Mesenchymal stem cell (in vitro differentiated cells and primary cell): ENCODE results near the gene ARHGAP4. TPM values are rescaled to one million over a fixed set of nuclear protein-coding genes. Genes with fewer than 3 reads are reported as not detected.

Experiments used
- DNase-seq: peaks from one replicate; pipeline ENCODE4 v3.0.0-alpha.2; 2013
- H2AFZ ChIP-seq: one replicate; pipeline ENCODE4 v1.6.1; 2013; ENCODE audit warnings: low read depth, mild to moderate bottlenecking, control low read depth, inconsistent platforms, low read length, moderate library complexity
- H2AK5ac ChIP-seq: 2 replicates; pipeline ENCODE4 v1.6.1; 2013; ENCODE audit warnings: low read length, moderate library complexity, mild to moderate bottlenecking, inconsistent platforms; ENCODE audit not compliant: severe bottlenecking
- H2BK120ac ChIP-seq: one replicate; pipeline ENCODE4 v1.6.1; 2013; ENCODE audit warnings: low read depth, mild to moderate bottlenecking, inconsistent platforms, low read length, moderate library complexity
- H2BK12ac ChIP-seq, 2 experiments: one replicate each; pipeline ENCODE4 v1.6.1; 2013; ENCODE audit warnings: inconsistent platforms in 2 of 2, low read length in 2 of 2, mild to moderate bottlenecking in 2 of 2, moderate library complexity in 2 of 2, control low read depth in 1 of 2
- H2BK15ac ChIP-seq: one replicate; pipeline ENCODE4 v1.6.1; 2013; ENCODE audit warnings: mild to moderate bottlenecking, low read depth, inconsistent platforms; ENCODE audit not compliant: poor library complexity, severe bottlenecking
- H2BK5ac ChIP-seq: 2 replicates; pipeline ENCODE4 v1.6.1; 2013; ENCODE audit warnings: low read depth, mild to moderate bottlenecking, low read length, control low read depth, inconsistent platforms; ENCODE audit not compliant: poor library complexity, severe bottlenecking
- H3K14ac ChIP-seq, 2 experiments: one replicate each; pipeline ENCODE4 v1.6.1; 2013; ENCODE audit warnings: inconsistent platforms in 2 of 2, low read length in 2 of 2, control low read depth in 1 of 2, mild to moderate bottlenecking in 1 of 2, moderate library complexity in 1 of 2
- H3K18ac ChIP-seq, 2 experiments: one replicate each; pipeline ENCODE4 v1.6.1; 2013; ENCODE audit warnings: inconsistent platforms in 2 of 2, low read length in 2 of 2, control low read depth in 1 of 2, low read depth in 1 of 2, mild to moderate bottlenecking in 1 of 2
- H3K23ac ChIP-seq, 2 experiments: one replicate each; pipeline ENCODE4 v1.6.1; 2013; ENCODE audit warnings: inconsistent platforms in 2 of 2, low read length in 2 of 2, mild to moderate bottlenecking in 2 of 2, moderate library complexity in 2 of 2, control low read depth in 1 of 2
- H3K27ac ChIP-seq: 2 replicates; pipeline ENCODE4 v1.5.1; 2013; ENCODE audit warnings: mild to moderate bottlenecking, moderate library complexity, low read length, control low read depth, inconsistent platforms; ENCODE audit not compliant: poor library complexity, severe bottlenecking
- H3K27me3 ChIP-seq, 2 experiments: 2 replicates each; pipeline versions ENCODE4 v1.6.1 to v1.7.0; 2013; ENCODE audit warnings: low read length in 2 of 2, mild to moderate bottlenecking in 2 of 2, moderate library complexity in 2 of 2, control low read depth in 1 of 2, inconsistent platforms in 1 of 2; ENCODE audit not compliant: control insufficient read depth in 1 of 2, insufficient read depth in 1 of 2
- H3K36me3 ChIP-seq, 2 experiments: 2 replicates each; pipeline versions ENCODE4 v1.6.1 to v1.7.0; 2013; ENCODE audit warnings: low read length in 2 of 2, control low read depth in 1 of 2, inconsistent platforms in 1 of 2, low read depth in 1 of 2, mild to moderate bottlenecking in 1 of 2; ENCODE audit not compliant: insufficient read depth in 2 of 2, control insufficient read depth in 1 of 2
- H3K4ac ChIP-seq, 2 experiments: one replicate each; pipeline ENCODE4 v1.6.1; 2013; ENCODE audit warnings: inconsistent platforms in 2 of 2, low read length in 2 of 2, mild to moderate bottlenecking in 2 of 2, moderate library complexity in 2 of 2, control low read depth in 1 of 2, low read depth in 1 of 2
- H3K4me1 ChIP-seq: 2 replicates; pipeline ENCODE4 v1.6.1; 2013; ENCODE audit warnings: low read depth, low read length, control low read depth; ENCODE audit not compliant: control insufficient read depth, insufficient read depth
- H3K4me2 ChIP-seq: 2 replicates; pipeline ENCODE4 v1.6.1; 2013; ENCODE audit warnings: low read length, mild to moderate bottlenecking, inconsistent platforms; ENCODE audit not compliant: poor library complexity, severe bottlenecking
- H3K4me3 ChIP-seq, 2 experiments: 2 replicates each; pipeline versions ENCODE4 v1.5.1 to v1.7.0; 2013; ENCODE audit warnings: low read length in 2 of 2, mild to moderate bottlenecking in 2 of 2, control low read depth in 1 of 2, low read depth in 1 of 2; ENCODE audit not compliant: insufficient read depth in 1 of 2
- H3K79me1 ChIP-seq: replicated peaks from 2 replicates; pipeline ENCODE4 v1.6.1; 2013; ENCODE audit warnings: mild to moderate bottlenecking, control low read depth, low read length, inconsistent platforms; ENCODE audit not compliant: poor library complexity, severe bottlenecking
- H3K9ac ChIP-seq: 2 replicates; pipeline ENCODE4 v1.7.0; 2013; ENCODE audit warnings: mild to moderate bottlenecking, low read length, moderate library complexity
- H3K9me3 ChIP-seq: 2 replicates; pipeline ENCODE4 v1.7.0; 2013; ENCODE audit warnings: mild to moderate bottlenecking, low read length; ENCODE audit not compliant: control insufficient read depth
- H4K8ac ChIP-seq: one replicate; pipeline ENCODE4 v1.6.1; 2013; ENCODE audit warnings: inconsistent platforms, mild to moderate bottlenecking, low read length, moderate library complexity
- H4K91ac ChIP-seq: one replicate; pipeline ENCODE4 v1.6.1; 2013; ENCODE audit warnings: mild to moderate bottlenecking, low read length, inconsistent platforms
- whole genome bisulfite sequencing: methylation state at CpG from one replicate; pipeline ENCODE4 v1.1.7; 2013; ENCODE audit warnings: mixed read lengths; 5-methylcytosine and 5-hydroxymethylcytosine counted together
- polyA plus RNA-seq, 2 experiments: library from polyadenylated mRNA; stranded (reverse); fragments of 200-250 nt; gene quantifications; one replicate each; pipeline ENCODE4 v1.2.3, GENCODE V29; 2013

ARHGAP4 gene
- polyA plus RNA-seq (2013, experiment 1 of 2) = 0.83 TPM
- 1.1 TPM for polyA plus RNA-seq (2013, experiment 2 of 2)

DNA sequence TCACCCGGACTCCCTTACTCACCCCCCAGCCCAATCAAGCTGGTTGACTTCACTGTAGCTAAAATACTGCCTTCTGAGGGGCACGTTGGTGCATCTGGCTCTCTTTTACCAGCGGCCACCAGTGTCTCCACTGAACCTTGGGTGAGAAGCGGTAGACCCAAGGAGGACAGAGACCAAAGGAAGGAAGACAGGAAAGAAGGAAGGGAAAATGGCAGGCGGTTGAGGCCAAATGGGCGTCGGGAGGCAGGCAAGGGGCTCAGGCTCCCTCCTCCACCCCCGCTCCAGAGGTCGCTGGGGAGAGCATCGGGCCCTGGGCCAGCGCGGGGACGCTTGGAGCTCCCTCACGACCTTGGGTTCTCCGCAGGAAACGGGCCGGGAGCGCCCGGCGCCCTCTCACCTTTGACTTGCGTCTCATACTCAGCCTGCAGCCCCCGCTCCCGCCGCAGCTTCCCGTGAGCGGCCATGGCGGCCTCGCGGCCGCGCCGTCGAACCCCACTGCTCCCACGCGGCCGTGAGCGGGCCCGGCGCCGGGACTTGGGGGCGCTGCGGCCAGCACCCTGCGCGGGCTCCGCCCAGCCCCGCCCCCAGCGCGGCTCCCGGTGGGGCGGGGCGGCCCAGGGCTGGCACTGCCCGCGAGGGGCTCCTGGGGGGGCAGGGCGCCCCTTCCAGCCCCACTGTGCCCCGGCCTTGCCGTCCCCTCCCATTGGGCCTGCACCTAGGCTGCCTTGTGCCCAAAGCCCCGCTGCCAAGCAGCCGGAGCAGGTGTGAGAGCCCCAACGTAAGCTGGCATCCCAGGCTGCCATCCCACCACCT lies at the start of gene ARHGAP4:
Gene ARHGAP4 (minus strand): TSS at position 526 of the 813 bp plus-strand sequence. CDS start 62 bp downstream, at position 464.
- Histone ChIP-seq H3K14ac (peak within 1 kb of the TSS in 1 of 2 experiments; percentile 75), H3K4me1 (peaks cover 23% of the 10 kb centered on the region)

DNA sequence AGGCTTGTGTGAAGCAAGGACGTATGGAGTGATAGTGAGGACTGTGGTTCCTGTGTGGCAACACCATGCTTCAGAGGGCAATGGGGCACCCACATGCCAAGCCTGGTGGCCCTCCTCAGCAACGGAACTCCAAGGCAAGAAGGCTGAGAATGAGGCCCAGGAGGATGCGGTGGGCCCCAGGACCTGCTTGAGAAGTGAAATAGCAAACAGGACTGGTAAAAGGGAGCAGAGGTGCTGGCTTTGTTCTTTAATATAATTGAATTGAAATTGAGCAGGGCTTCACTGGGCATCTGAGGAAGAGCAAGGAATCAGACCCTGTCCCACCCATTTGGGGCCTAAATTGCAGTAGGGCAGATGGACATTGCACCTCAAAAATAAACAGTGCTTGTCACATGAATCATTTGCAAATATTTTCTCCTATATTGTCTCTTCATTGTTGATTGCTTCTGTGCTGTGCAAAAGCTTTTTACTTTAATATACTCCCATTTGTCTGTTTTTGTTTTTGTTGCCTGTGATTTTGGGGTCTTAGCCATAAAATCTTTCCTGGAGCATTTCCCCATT lies 48.7 kb upstream of the ARHGAP4 start:
- Histone ChIP-seq H4K8ac (no peak overlapping the region), H3K36me3 (no peaks in the 10 kb centered on the region), H3K4me1 (peaks cover 8% of the 10 kb centered on the region), H3K27ac (no peak overlapping the region), H3K14ac (no peak overlapping the region), H4K91ac (no peak overlapping the region), H2BK120ac (no peak overlapping the region), H3K9ac (no peak overlapping the region), H2BK12ac (peak overlapping the region in 1 of 2 experiments; percentile 88), H2BK5ac (no peak overlapping the region), H3K4ac (no peak overlapping the region), H2AK5ac (no peak overlapping the region), H3K27me3 (no peaks in the 10 kb centered on the region), H3K9me3 (no peaks in the 10 kb centered on the region), H3K18ac (peak overlapping the region in 1 of 2 experiments; percentile 24), H3K79me1 (no peaks in the 10 kb centered on the region), H2BK15ac (no peak overlapping the region), H3K23ac (no peak overlapping the region), H3K4me2 (no peak overlapping the region), H2AFZ (no peak overlapping the region), H3K4me3 (peak overlapping the region in 1 of 2 experiments; percentile 84)
- DNase-seq = no peak
- 95% methylated on average over 3 of the region's 3 CpGs for WGBS

More for the DNA sequence above, at the start of gene ARHGAP4:
- H3K4me2 ChIP-seq = peak within 1 kb of the TSS; percentile 63
- H3K27ac ChIP-seq = peak within 1 kb of the TSS; percentile 89
- peak within 1 kb of the TSS in 1 of 2 experiments; percentile 84 for H3K4me3 ChIP-seq
- peak within 1 kb of the TSS; percentile 69 for H2AK5ac ChIP-seq
- peak within 1 kb of the TSS; percentile 79 for H2BK120ac ChIP-seq
- peaks cover 18% of the 10 kb centered on the region in 2 experiments for H3K36me3 ChIP-seq
- peak within 1 kb of the TSS; percentile 80 for H2BK15ac ChIP-seq
- peaks cover 0 to 44% of the 10 kb centered on the region in 2 experiments for H3K27me3 ChIP-seq
- H3K18ac ChIP-seq = peak within 1 kb of the TSS; percentile 91 to 97
- 21% methylated on average over 26 of the region's 59 CpGs for WGBS
- peak within 1 kb of the TSS; percentile 95 for H4K91ac ChIP-seq
- no peak within 1 kb of the TSS for H2AFZ ChIP-seq
- no peak within 1 kb of the TSS for H3K23ac ChIP-seq
- peak within 1 kb of the TSS; percentile 19 for H2BK5ac ChIP-seq
- peak within 1 kb of the TSS; percentile 88 for H3K9ac ChIP-seq
- H3K4ac ChIP-seq = peak within 1 kb of the TSS in 1 of 2 experiments; percentile 77
- peak within 1 kb of the TSS; percentile 54 to 86 for H2BK12ac ChIP-seq
- peaks cover 2% of the 10 kb centered on the region for H3K79me1 ChIP-seq
- no peak for DNase-seq
- H4K8ac ChIP-seq = peak within 1 kb of the TSS; percentile 96
- H3K9me3 ChIP-seq = no peaks in the 10 kb centered on the region

DNA sequence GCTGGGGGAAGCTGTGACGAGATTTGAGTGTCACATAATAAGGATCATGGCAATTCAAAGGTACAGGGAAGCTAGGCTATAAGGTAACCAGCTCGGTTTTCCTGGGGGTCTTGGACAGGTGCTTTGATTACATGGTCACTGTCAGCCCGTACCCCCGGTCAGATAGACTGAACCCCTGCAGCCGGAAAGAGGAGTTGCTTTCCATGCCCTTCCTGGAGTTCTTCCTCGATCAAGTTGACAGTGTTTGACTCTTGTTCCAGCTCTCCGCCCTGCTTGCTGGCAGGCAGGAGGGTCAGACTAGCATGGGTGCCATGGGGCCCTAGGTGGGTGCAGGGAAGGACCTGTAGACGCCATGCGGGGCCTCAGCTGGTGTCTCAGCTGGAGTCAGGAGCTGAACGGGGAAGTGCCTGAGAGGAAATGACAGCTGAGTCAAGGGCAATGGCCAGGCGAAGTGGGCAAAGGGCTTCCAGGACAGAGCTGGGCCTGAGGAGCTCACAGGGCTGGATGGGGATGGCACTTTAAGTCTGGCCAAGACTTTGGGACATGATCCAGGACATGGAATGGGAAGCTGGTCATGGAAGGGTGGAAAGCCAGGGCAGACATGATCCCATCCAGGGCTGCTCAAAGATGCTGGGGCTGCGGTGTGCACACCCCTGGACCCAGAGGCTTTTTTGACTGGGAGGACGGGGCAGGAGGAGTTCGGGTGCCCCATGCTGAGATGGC lies 48.1 kb upstream of the ARHGAP4 start:
- no peak overlapping the region for H4K91ac ChIP-seq
- no peak for DNase-seq
- H2BK15ac ChIP-seq = no peak overlapping the region
- H3K4ac ChIP-seq = no peak overlapping the region
- WGBS = 91% methylated on average over 14 of the region's 14 CpGs
- H2BK120ac ChIP-seq = no peak overlapping the region
- no peaks in the 10 kb centered on the region for H3K9me3 ChIP-seq
- no peaks in the 10 kb centered on the region for H3K27me3 ChIP-seq
- H3K79me1 ChIP-seq = no peaks in the 10 kb centered on the region
- H3K4me3 ChIP-seq = peak overlapping the region in 1 of 2 experiments; percentile 84
- no peak overlapping the region for H3K14ac ChIP-seq
- H3K4me1 ChIP-seq = peaks cover 10% of the 10 kb centered on the region
- H3K18ac ChIP-seq = no peak overlapping the region
- peaks cover 0 to 3% of the 10 kb centered on the region in 2 experiments for H3K36me3 ChIP-seq
- peak overlapping the region; percentile 98 for H3K9ac ChIP-seq
- no peak overlapping the region for H3K4me2 ChIP-seq
- H3K27ac ChIP-seq = no peak overlapping the region
- H4K8ac ChIP-seq = no peak overlapping the region
- H2BK5ac ChIP-seq = no peak overlapping the region
- no peak overlapping the region for H2AK5ac ChIP-seq
- H3K23ac ChIP-seq = no peak overlapping the region
- H2BK12ac ChIP-seq = no peak overlapping the region
- no peak overlapping the region for H2AFZ ChIP-seq
